HL-60/S4 (cell line): ENCODE measurements around the gene PHF3.
"Not testable (repeated sequence)": the region's sequence is repeated elsewhere in the genome, so short reads cannot be mapped to it uniquely, and the experiment has no call there.

Source experiments
- in situ Hi-C: fragments of 300-500 bp; cut with MboI; formaldehyde crosslinking; loops from 2 replicates; pipeline ENCODE4 v1.14.3; 2022; ENCODE audit warnings: low sequenced_read_pairs

Gene PHF3

DNA sequence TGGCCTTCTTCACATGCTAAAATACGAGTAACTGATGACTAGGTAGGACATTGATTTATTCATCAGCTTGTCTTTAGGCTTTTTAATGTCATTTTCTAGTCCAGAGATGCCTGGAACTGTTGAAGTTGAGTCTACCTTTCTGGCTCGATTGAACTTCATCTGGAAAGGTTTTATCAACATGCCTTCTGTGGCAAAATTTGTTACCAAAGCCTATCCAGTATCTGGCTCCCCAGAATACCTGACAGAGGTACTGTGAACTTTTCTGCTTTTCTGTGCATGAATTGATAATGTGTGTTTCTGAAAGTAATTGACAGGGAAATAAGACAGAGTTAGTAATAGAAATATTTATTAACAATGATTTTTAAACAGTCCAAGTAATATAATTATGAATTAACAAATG lies 71.0 kb downstream of the PHF3 start:
- in situ Hi-C loops, result no loop called here

DNA sequence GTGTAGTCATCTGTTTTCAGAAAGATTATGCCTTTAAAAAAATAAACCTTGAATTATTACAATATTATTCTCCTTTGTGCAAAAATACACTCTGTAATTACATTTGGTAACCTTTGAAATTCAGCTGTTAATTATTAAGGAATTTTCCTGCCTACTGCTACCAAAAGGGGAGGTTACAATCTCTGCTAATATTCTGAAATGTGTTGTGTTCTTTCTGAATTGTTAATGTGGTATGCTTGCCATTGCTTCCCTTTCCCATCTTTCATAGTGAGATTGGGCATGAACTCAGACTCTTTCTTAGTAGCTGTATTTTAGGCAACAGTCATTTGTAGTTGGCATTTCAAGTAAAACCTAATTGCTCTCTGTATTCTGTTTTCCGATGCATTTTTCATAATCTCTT lies 73.0 kb downstream of the PHF3 start:
- in situ Hi-C loops, result no loop called here

GRCh38 chr6:63709148-63709547 lies 73.5 kb downstream of the PHF3 start:
- in situ Hi-C loops, result no loop called here

DNA sequence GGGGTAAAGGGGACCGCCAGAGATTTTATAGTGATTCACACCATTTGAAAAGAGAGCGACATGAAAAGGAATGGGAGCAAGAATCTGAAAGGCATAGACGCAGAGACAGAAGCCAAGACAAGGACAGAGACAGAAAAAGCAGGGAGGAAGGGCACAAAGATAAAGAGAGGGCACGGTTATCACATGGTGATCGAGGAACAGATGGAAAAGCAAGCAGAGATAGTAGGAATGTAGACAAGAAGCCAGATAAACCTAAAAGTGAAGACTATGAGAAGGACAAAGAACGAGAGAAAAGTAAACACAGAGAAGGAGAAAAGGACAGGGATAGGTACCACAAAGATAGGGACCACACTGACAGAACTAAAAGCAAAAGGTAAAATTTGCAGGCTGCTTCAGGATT lies 77.7 kb downstream of the PHF3 start:
- in situ Hi-C loops, result no loop called here

GRCh38 chr6:63714091-63714490 lies 78.5 kb downstream of the PHF3 start:
- in situ Hi-C loops, result no loop called here

GRCh38 chr6:63716169-63716568 lies 80.6 kb downstream of the PHF3 start:
- in situ Hi-C loops, result no loop called here

DNA sequence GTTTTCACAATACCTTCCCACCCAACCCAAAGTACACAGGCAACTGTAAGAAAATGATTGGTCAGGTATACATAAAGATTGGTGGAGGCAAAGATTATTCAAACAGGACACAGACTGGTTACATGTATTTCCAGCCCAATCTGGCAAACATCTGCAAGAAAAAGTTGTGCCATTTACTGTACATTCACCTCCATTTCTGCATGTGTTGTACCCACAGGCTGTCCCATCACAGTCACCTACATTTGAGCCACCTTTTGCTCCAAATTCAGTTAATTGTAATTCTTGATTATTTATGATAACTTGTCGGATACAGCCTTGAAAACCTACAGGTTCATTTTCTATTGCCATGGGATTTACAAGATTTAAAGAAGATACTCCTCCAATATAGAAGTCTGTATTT lies 85.6 kb downstream of the PHF3 start:
- in situ Hi-C loops, result no loop called here

DNA sequence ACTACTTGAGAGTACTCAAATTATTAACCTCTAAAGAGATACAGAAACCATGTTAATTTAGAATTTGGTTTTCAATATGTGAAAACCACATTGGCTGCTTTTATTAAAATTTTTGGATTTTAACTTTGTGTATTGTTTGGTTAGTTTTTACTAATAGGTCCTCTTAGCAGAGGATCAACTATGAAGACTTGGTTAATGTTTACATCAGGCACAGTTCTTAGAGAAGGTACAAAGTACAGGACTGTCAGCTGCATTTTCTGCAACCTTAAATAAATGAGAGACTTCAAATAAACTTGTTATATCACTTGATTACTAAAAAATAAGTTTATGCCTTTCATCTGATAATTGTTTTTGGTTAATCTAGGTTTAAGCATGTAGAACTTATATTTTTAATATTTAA lies 89.1 kb downstream of the PHF3 start:
- in situ Hi-C loops, result no loop called here

DNA sequence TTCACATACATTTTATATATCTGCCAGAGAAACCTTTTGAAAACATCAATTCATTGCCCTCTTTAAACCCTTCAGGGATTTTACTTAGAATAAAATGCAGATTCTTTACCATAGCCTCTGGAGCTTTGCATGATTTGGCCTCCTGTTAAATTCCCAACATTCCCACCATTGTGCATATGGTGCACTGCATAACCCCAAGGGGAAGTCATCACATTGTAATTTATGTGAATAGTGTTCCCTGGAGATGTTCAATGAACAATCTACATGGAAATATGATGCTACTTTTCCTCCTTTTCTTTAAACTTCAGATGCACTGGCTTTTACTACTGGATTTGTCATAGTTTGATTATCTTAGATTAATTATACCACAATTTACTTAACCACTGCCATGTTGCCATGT lies 94.7 kb downstream of the PHF3 start:
- in situ Hi-C loops, result no loop called here

DNA sequence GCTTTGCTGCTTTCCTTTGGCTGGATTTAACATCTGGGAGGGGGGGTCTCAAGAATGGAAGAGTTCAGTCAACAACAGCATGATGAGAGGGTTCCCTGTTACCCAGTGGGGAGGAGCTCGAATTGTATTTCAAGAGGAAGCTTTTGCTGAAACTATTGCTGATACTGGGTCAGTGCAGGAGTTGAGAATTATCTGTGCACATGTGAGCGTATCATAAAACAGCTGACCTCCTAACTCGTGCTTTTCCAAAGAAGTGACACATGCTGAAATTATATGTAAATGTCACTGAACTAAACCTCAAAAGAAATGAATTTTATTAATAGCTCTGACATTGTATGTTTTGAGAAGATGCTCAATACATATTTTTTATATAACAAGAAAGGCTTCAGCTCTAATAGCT lies 96.3 kb downstream of the PHF3 start:
- in situ Hi-C loops, result no loop called here

- in situ Hi-C loops, result no loop called here
Observed at GRCh38 chr6:63732336-63732735, 96.7 kb downstream of the PHF3 start.

DNA sequence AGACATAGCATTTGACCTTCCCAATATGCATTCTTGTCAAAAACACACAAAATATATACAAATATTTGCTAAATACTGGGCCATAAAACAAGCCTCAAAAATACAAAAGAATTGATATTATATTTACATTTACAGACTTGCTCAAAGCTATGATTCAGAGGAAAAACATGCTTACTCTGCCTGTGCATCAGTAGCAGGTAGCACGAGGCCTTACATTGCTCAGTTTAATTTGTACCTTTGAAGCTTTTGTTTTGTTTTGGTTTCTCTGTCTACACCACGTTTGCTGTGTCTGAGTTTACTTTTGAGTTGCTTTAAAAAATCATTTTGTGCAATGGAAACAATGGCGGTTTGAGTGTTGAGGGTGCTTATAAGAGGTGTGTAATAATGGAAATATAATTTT lies 99.3 kb downstream of the PHF3 start:
- in situ Hi-C loops, result no loop called here

DNA sequence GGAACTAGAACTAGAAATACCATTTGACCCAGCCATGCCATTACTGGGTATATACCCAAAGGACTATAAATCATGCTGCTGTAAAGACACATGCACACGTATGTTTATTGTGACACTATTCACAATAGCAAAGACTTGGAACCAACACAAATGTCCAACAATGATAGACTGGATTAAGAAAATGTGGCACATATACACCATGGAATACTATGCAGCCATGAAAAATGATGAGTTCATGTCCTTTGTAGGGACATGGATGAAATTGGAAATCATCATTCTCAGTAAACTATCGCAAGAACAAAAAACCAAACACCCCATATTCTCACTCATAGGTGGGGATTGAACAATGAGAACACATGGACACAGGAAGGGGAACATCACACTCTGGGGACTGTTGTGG lies 102.6 kb downstream of the PHF3 start:
- in situ Hi-C loops, result not testable (repeated sequence)

- in situ Hi-C loops, result no loop called here
Observed at GRCh38 chr6:63739094-63739687, 103.6 kb downstream of the PHF3 start.

GRCh38 chr6:63740709-63741108 lies 105.1 kb downstream of the PHF3 start:
- in situ Hi-C loops, result no loop called here

GRCh38 chr6:63742060-63742459 lies 106.5 kb downstream of the PHF3 start:
- in situ Hi-C loops, result no loop called here

DNA sequence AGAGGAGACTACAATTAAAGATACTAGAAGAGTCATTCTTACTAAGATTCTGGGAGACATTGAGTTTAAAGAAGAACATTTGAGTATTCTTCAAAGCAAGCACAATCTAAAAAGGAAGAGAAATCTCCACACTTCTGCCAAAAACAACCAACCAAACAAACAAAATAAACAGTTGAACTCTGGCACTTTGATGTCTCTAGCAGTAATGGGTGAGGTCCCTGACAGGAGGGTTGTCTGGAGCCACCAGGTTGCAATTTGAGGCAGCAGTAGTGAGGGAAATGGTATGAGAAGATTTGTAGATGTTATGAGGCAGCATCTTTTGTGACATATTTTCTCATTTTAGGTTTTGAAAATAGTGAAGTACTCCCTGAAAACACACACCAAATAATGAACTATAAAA lies 108.1 kb downstream of the PHF3 start:
- in situ Hi-C loops, result no loop called here

DNA sequence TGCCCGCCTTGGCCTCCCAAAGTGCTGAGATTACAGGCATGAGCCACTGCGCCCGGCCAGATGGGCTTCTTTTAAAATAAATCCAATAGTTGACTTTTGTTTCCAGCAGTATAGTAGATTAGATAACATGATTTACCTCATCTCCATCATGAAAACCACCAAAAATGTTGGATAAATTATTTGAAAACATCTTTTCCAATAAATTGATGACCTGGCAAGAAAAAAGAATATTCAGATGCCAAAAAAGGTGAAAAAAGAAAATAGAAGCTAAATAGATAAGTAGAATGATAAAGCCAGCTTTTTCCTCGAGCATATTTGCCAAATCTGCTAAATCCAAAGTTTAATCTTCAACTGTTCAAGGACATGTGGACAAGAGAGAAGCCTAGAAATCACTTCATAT lies 109.2 kb downstream of the PHF3 start:
- in situ Hi-C loops, result no loop called here

DNA sequence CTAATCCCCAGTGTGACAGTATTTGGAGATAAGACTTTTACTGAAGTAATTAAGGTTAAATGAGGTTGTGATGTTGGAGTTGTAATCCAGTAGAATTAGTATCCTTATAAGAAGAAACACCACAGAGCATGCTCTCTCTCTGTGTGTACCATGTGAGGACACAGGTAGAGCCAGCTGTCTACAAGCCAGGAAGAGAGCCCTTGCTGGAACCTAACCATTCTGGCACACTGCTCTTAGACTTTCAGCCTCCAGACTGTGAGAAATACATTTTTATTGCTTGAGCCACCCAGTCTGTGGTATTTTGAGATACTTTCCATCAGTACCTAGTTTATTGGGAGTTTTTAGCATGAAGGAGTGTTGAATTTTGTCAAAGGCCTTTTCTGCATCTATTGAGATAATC lies 110.2 kb downstream of the PHF3 start:
- in situ Hi-C loops, result no loop called here

GRCh38 chr6:63750400-63750799 lies 114.8 kb downstream of the PHF3 start:
- in situ Hi-C loops, result loop anchor here (25.0 kb wide), 1 partner anchor 163 kb away; no protein-coding TSS in a partner anchor

DNA sequence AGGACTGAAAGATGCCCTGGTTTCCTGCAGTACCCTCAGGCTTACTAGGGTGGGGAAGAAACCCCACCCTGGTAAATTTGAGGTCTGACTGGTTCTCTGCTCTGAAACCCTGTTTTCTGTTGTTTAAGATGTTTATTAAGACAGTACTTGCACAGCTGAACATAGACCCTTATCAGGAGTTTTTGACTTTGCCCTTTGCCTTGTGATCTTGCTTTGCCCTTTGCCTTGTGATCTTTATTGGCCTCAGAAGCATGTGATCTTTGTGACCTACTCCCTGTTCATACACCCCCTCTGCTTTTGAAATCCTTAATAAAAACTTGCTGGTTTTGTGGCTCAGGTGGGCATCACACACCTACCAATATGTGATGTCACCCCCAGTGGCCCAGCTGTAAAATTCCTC lies 121.7 kb downstream of the PHF3 start:
- in situ Hi-C loops, result loop anchor here (25.0 kb wide), 1 partner anchor 170 kb away; no protein-coding TSS in a partner anchor

DNA sequence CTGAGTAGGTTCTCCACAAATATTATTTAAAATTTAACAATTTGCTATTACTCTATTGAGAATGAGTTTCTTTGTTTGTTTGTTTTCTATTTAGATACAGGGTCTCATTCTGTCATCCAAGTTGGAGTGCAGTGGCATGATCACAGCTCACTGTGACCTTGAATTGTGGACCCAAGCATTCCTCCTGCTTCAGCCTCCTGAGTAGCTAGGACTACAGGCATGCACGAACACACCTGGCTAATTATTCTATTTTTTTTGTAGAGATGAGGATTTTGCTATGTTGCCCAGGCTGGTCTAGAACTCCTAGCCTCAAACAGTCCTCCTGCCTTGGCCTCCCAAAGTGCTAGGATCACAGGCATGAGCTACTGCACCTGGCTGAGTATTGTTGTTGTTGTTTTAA lies 122.2 kb downstream of the PHF3 start:
- in situ Hi-C loops, result loop anchor here (25.0 kb wide), 1 partner anchor 171 kb away; no protein-coding TSS in a partner anchor

DNA sequence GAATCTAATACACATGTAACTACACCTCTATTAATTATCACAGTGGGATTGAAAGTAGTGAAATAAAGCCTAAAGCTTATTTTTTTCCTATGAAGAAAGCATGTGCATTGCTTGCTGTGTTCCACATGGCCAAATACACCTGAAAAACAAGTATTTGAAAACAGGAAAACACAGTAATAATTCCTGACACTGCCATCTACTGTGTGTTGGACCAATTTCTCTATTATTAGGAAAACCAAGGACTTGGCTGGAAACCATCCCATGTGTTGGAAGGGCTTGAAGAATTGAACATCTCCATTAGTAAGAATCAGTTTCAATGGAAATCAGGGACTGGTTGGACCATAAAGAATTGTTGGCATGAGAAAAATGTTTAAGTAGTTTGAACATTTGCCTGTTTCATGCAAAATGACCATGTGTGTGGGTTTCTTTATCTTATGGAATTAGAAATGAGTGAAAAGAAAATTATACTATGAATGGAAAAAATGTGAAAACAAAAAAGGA lies 124.1 kb downstream of the PHF3 start:
- in situ Hi-C loops, result loop anchor here (25.0 kb wide), 1 partner anchor 172 kb away; no protein-coding TSS in a partner anchor
